PC-9 (cell line): ENCODE data around the gene POU2F3. TPM values are rescaled to one million over a fixed set of nuclear protein-coding genes. Genes with fewer than 3 reads are reported as not detected.

Source experiments
- BruUV-seq: library from RNA; stranded (reverse); fragments of 400-500 nt; replicated peaks from 2 replicates; lab custom pipeline; 2021; lab: Mats Ljungman, UMichigan
- CTCF ChIA-PET: fragments of 300-600 bp; sonication (Branson Sonifier 250); formaldehyde crosslinking; loops from one replicate; lab custom pipeline; 2022; ENCODE audit warnings: antibody characterized with exemption; lab: Charles Lee
- POLR2A ChIA-PET: fragments of 300-600 bp; sonication (Branson Sonifier 250); formaldehyde crosslinking; loops from one replicate; lab custom pipeline; 2022; ENCODE audit warnings: antibody characterized with exemption; ENCODE audit not compliant: unreplicated experiment; lab: Charles Lee
- DNase-seq, 2 experiments: peaks; one replicate each; pipeline versions ENCODE4 v3.0.0 to v3.0.0-alpha.2; 2015 to 2022; ENCODE audit warnings: mixed read lengths in 1 of 2
- H2AFZ ChIP-seq: fragments of 200-600 bp; sonication (generic); 2 replicates; pipeline ENCODE4 v1.8.1; 2017; ENCODE audit warnings: antibody characterized with exemption
- H3F3A ChIP-seq: fragments of 200-600 bp; sonication (generic); 2 replicates; pipeline ENCODE4 v1.8.1; 2017; ENCODE audit warnings: antibody characterized with exemption, mild to moderate bottlenecking, low read depth; ENCODE audit not compliant: insufficient read depth
- H3K27ac ChIP-seq: fragments of 200-600 bp; sonication (generic); 2 replicates; pipeline ENCODE4 v1.6.1; 2016; ENCODE audit warnings: mixed run types
- H3K27me3 ChIP-seq: fragments of 200-600 bp; sonication (generic); 2 replicates; pipeline ENCODE4 v1.6.1; 2016; ENCODE audit warnings: low read depth, mixed run types; ENCODE audit not compliant: insufficient read depth
- H3K36me3 ChIP-seq: fragments of 200-600 bp; sonication (generic); 2 replicates; pipeline ENCODE4 v1.6.1; 2016; ENCODE audit warnings: low read depth, mixed run types
- H3K4me1 ChIP-seq: fragments of 200-600 bp; sonication (generic); replicated peaks from 2 replicates; pipeline ENCODE4 v1.6.1; 2016; ENCODE audit warnings: mixed run types; ENCODE audit not compliant: insufficient read depth
- H3K4me2 ChIP-seq: fragments of 200-600 bp; sonication (generic); 2 replicates; pipeline ENCODE4 v1.6.1; 2017; ENCODE audit warnings: mixed run types
- H3K4me3 ChIP-seq: fragments of 200-600 bp; sonication (generic); 2 replicates; pipeline ENCODE4 v1.6.1; 2016; ENCODE audit warnings: mixed run types
- H3K79me2 ChIP-seq: fragments of 200-600 bp; sonication (generic); 2 replicates; pipeline ENCODE4 v1.6.1; 2017; ENCODE audit warnings: low read depth, mixed run types
- H3K9me2 ChIP-seq: fragments of 200-600 bp; sonication (generic); 2 replicates; pipeline ENCODE4 v1.8.1; 2017; ENCODE audit warnings: mild to moderate bottlenecking; ENCODE audit not compliant: insufficient read depth
- H3K9me3 ChIP-seq: fragments of 200-600 bp; sonication (generic); 2 replicates; pipeline ENCODE4 v1.8.1; 2016; ENCODE audit warnings: low read depth; ENCODE audit not compliant: insufficient read depth
- H4K20me1 ChIP-seq: fragments of 200-600 bp; sonication (generic); 2 replicates; pipeline ENCODE4 v1.8.1; 2017; ENCODE audit not compliant: insufficient read depth
- EZH2 ChIP-seq: fragments of 200-600 bp; sonication (generic); IDR thresholded peaks from 2 replicates; pipeline ENCODE4 v1.8.0; 2017; ENCODE audit warnings: antibody characterized with exemption, low read depth
- intact Hi-C: fragments of 100-400 bp; cut with micrococcal nuclease; formaldehyde crosslinking; loops from one replicate; pipeline ENCODE4 v1.10.0; 2022; ENCODE audit not compliant: unreplicated experiment
- total RNA-seq: library from RNA; stranded (reverse); gene quantifications from 2 replicates; pipeline ENCODE4 v1.2.3, GENCODE V29; 2021
- TF ChIP-seq, protein P1 (sequence below): fragments of 200-600 bp; sonication (generic); conservative IDR thresholded peaks from 2 replicates; pipeline ENCODE4 v1.6.1; 2017; ENCODE audit warnings: mixed run types, antibody characterized with exemption, mild to moderate bottlenecking, moderate library complexity

Gene POU2F3
- total RNA-seq, 1 experiment from 2014 or later = 2.9 TPM

DNA sequence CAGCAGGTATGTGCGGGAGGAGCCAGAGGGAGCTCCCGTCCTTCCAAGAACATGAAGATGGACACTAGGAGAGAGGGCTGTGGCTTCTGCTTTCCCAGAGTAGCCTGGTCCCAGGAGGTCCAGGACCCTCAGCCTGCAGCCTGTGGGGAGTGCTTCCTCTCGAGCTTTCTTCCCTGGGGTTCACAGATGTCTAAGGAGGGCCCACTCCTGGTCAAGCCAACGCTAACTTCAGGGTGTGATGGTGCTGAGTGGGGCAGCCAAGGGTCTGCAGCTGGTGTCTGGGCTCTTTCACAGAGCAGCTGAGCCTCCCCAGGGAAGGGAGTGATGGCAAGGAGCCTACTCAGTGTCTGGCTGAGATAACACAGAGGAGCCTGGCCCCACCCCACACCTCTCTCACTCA is 3.3 kb downstream of the POU2F3 start:
- Histone ChIP-seq H3K27ac (no peak overlapping the region), H3K4me3 (no peak overlapping the region), H4K20me1 (no peaks in the 10 kb centered on the region), H3F3A (peaks cover 1% of the 10 kb centered on the region), H3K4me1 (peaks cover 3% of the 10 kb centered on the region), H3K27me3 (peaks cover 15% of the 10 kb centered on the region; the same call in 1 of the 2 replicates), H3K9me2 (no peaks in the 10 kb centered on the region), H3K4me2 (no peak overlapping the region), H2AFZ (no peak overlapping the region), H3K36me3 (no peaks in the 10 kb centered on the region), H3K79me2 (no peaks in the 10 kb centered on the region), H3K9me3 (no peaks in the 10 kb centered on the region)
- no peak for DNase-seq
- ChIA-PET CTCF (no interaction called here), POLR2A (no interaction called here)
- intact Hi-C loops = no loop called here
- BruUV-seq = no TSS peak
- no peak for TF ChIP-seq EZH2

DNA sequence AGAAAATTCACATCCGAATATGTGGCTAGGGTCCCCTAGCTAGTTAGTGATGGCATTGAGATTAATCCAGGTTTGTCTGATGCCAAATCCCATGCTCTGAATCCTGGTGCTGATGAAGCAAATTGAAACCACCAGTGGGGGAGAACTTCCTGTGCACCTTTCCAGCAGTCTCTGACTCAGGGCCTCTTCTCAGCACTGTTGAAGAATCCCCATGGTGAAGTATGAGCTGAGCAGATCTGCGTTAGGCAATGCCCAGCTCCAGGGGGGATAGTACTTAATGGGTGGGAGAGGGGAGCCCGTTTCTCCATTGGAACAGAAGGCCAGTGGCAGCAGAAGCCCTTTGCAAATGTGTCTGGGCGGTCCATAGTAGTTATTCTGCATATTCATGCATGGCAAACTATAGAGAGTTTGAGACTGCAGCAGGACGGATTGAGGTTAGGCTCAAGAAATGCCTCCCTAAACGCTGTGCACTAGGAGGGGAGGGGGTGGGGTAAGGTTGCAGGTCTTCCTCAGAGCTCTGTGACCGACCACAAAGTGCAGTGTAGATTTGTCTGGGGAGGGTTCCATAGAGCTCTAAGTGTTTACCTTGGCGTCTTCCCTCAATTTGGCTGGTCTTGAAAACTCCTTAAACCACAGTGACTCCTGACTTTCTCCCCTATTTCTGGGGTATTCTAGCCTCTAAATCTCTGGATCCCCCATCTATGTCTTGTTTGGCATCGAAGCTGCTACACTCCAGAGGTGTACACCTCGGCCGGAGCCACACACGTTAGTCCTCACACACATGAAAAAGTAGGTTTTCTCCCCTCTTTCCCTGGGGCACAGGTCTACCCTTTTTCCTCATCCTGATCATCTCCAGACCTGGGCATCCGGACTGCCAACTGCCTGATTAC is 4.8 kb downstream of the POU2F3 start:
- Histone ChIP-seq H2AFZ (no peak overlapping the region), H3K9me3 (no peaks in the 10 kb centered on the region), H3K27ac (no peak overlapping the region), H3K4me3 (no peak overlapping the region), H3K4me1 (peaks cover 15% of the 10 kb centered on the region), H3K9me2 (no peaks in the 10 kb centered on the region), H4K20me1 (no peaks in the 10 kb centered on the region), H3F3A (peaks cover 13% of the 10 kb centered on the region), H3K79me2 (no peaks in the 10 kb centered on the region), H3K27me3 (peaks cover 11% of the 10 kb centered on the region; the same call in 1 of the 2 replicates), H3K4me2 (no peak overlapping the region), H3K36me3 (no peaks in the 10 kb centered on the region)
- intact Hi-C loops = no loop called here
- no peak for DNase-seq
- BruUV-seq = no TSS peak
- ChIA-PET CTCF (interaction anchor here (0.6 kb wide), 1 partner anchor 338 kb away, joined by 3 read pairs; no protein-coding TSS in a partner anchor), POLR2A (no interaction called here)
- no peak for TF ChIP-seq EZH2
- TF ChIP-seq, protein P1, sequence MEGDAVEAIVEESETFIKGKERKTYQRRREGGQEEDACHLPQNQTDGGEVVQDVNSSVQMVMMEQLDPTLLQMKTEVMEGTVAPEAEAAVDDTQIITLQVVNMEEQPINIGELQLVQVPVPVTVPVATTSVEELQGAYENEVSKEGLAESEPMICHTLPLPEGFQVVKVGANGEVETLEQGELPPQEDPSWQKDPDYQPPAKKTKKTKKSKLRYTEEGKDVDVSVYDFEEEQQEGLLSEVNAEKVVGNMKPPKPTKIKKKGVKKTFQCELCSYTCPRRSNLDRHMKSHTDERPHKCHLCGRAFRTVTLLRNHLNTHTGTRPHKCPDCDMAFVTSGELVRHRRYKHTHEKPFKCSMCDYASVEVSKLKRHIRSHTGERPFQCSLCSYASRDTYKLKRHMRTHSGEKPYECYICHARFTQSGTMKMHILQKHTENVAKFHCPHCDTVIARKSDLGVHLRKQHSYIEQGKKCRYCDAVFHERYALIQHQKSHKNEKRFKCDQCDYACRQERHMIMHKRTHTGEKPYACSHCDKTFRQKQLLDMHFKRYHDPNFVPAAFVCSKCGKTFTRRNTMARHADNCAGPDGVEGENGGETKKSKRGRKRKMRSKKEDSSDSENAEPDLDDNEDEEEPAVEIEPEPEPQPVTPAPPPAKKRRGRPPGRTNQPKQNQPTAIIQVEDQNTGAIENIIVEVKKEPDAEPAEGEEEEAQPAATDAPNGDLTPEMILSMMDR = no peak

DNA sequence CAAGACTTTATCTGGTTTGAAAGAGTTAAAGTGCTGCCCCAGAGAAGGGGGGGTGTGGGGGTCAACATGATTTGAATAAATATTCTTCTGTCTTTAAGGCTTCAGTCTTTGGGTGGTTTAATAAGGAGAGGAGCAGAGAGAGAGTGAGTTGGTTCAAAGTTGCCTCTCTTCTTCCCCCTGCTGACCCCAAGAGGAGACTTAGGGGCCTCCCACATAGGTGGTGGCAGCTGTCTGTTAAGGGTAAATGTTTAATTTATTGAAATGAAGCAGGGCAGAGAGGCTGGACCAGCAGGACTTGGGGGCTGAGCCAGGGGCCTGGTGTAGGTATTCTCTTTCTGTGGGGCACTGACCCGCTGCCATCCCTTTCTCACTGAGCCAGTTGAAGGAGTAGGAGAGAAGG is 5.5 kb downstream of the POU2F3 start:
- Histone ChIP-seq H3F3A (peaks cover 13% of the 10 kb centered on the region), H4K20me1 (no peaks in the 10 kb centered on the region), H3K79me2 (no peaks in the 10 kb centered on the region), H3K4me3 (no peak overlapping the region), H3K9me2 (no peaks in the 10 kb centered on the region), H3K4me1 (peaks cover 15% of the 10 kb centered on the region), H3K9me3 (no peaks in the 10 kb centered on the region), H3K27me3 (peaks cover 11% of the 10 kb centered on the region; the same call in 1 of the 2 replicates), H3K36me3 (no peaks in the 10 kb centered on the region), H2AFZ (no peak overlapping the region), H3K27ac (no peak overlapping the region), H3K4me2 (no peak overlapping the region)
- BruUV-seq = no TSS peak
- no peak for DNase-seq
- intact Hi-C loops = no loop called here
- TF ChIP-seq, protein P1 = no peak
- TF ChIP-seq EZH2 = no peak
- CTCF ChIA-PET = interaction anchor here (0.6 kb wide), 1 partner anchor 339 kb away, joined by 3 read pairs; no protein-coding TSS in a partner anchor
- POLR2A ChIA-PET = no interaction called here
